Gastrocnemius medialis (tissue), 4 donors: ENCODE results near the gene MYL1.

ENCODE experiments used
- POLR2A ChIP-seq, 2 donors: fragments of 450-650 bp; IDR thresholded peaks; one replicate each; pipeline ENCODE4 v1.6.1; 2017; ENCODE audit warnings: antibody characterized with exemption in 2 of 2, mild to moderate bottlenecking in 2 of 2, moderate library complexity in 2 of 2
- TF ChIP-seq, protein P1 (sequence below), 5 experiments: fragments of 450-650 bp in 3 of 5; fragments of 200-600 bp in 2 of 5; sonication (generic) in 2 of 5; IDR thresholded peaks in 4 of 5; conservative IDR thresholded peaks in 1 of 5; 1 replicate in 4 of 5; 2 replicates in 1 of 5; pipeline ENCODE4 v1.5.1; 2016 to 2019; ENCODE audit warnings: antibody characterized with exemption in 5 of 5, mild to moderate bottlenecking in 3 of 5, moderate library complexity in 3 of 5

DNA sequence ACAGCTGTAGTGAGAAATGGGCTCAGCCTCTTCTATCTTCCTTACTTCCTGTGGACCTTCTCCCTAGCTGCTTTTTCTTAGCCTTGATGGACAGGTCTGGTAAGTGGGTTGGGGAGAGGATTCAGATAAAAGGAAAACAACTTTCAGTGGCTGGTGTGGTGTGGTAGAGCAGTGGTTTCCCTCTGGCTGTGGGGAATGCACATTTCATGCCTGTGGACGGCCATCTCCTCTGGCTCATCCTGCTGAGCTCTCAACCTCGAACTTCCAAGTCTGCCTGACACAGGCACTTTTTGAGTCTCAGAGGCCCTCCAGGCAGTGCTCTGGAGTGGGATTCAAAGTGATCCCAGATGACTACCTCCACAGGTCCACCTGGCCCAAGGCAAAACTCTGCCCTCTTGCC, 51.1 kb downstream of the MYL1 start:
- no peak for TF ChIP-seq POLR2A (IDR thresholded peaks at IDR 0.05)
- TF ChIP-seq, protein P1, sequence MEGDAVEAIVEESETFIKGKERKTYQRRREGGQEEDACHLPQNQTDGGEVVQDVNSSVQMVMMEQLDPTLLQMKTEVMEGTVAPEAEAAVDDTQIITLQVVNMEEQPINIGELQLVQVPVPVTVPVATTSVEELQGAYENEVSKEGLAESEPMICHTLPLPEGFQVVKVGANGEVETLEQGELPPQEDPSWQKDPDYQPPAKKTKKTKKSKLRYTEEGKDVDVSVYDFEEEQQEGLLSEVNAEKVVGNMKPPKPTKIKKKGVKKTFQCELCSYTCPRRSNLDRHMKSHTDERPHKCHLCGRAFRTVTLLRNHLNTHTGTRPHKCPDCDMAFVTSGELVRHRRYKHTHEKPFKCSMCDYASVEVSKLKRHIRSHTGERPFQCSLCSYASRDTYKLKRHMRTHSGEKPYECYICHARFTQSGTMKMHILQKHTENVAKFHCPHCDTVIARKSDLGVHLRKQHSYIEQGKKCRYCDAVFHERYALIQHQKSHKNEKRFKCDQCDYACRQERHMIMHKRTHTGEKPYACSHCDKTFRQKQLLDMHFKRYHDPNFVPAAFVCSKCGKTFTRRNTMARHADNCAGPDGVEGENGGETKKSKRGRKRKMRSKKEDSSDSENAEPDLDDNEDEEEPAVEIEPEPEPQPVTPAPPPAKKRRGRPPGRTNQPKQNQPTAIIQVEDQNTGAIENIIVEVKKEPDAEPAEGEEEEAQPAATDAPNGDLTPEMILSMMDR (IDR thresholded peaks at IDR 0.05 in 4 of 5, conservative IDR thresholded peaks at IDR 0.05 in 1 of 5), result no peak
